H1 (cell line): ENCODE measurements around the gene VPS13D. TPM values are rescaled to one million over a fixed set of nuclear protein-coding genes. Genes with fewer than 3 reads are reported as not detected.

ENCODE experiments used
- CTCF ChIA-PET: fragments of 300-600 bp; sonication (Branson Sonifier 250); formaldehyde crosslinking; loops from one replicate; lab custom pipeline; 2021; ENCODE audit not compliant: partially characterized antibody; lab: Charles Lee
- POLR2A ChIA-PET: fragments of 300-600 bp; sonication (Branson Sonifier 250); formaldehyde crosslinking; loops from one replicate; lab custom pipeline; 2021; ENCODE audit warnings: inconsistent platforms; ENCODE audit not compliant: partially characterized antibody; lab: Charles Lee
- DNase-seq, 2 experiments: peaks; one replicate each; pipeline versions ENCODE4 v3.0.0 to v3.0.0-alpha.2; 2010 to 2022; ENCODE audit warnings: low spot score in 2 of 2, low read depth in 1 of 2, mixed read lengths in 1 of 2
- FAIRE-seq: peaks from 2 replicates; lab custom pipeline; 2011; peaks lifted over from hg19 to GRCh38; lab: Jason Lieb, UNC
- H2AFZ ChIP-seq: 2 replicates; pipeline ENCODE4 v1.8.1; 2012; ENCODE audit warnings: low read length, inconsistent platforms
- H2AK5ac ChIP-seq: 2 replicates; pipeline ENCODE4 v1.6.1; 2013; ENCODE audit warnings: low read depth, low read length
- H2BK120ac ChIP-seq: replicated peaks from 2 replicates; pipeline ENCODE3; 2013; ENCODE audit warnings: low read depth, low read length, inconsistent platforms
- H2BK12ac ChIP-seq: 2 replicates; pipeline ENCODE4 v1.6.1; 2013; ENCODE audit warnings: low read depth, low read length
- H2BK15ac ChIP-seq: 2 replicates; pipeline ENCODE4 v1.6.1; 2013; ENCODE audit warnings: low read length
- H2BK20ac ChIP-seq: 2 replicates; pipeline ENCODE4 v1.6.1; 2013; ENCODE audit warnings: low read length
- H2BK5ac ChIP-seq: 2 replicates; pipeline ENCODE4 v1.6.1; 2013; ENCODE audit warnings: low read depth, low read length
- H3K14ac ChIP-seq: 2 replicates; pipeline ENCODE4 v1.6.1; 2013; ENCODE audit warnings: inconsistent platforms; ENCODE audit not compliant: insufficient read length
- H3K18ac ChIP-seq: 2 replicates; pipeline ENCODE4 v1.6.1; 2013; ENCODE audit warnings: low read length; ENCODE audit errors: extremely low read depth
- H3K23ac ChIP-seq: 2 replicates; pipeline ENCODE4 v1.6.1; 2013; ENCODE audit warnings: inconsistent platforms; ENCODE audit not compliant: insufficient read length
- H3K23me2 ChIP-seq: 2 replicates; pipeline ENCODE4 v1.6.1; 2013; ENCODE audit warnings: low read depth, low read length
- H3K27ac ChIP-seq: 2 replicates; pipeline ENCODE4 v1.6.1; 2011; ENCODE audit warnings: low read depth, low read length, inconsistent platforms
- H3K27me3 ChIP-seq, 4 experiments: replicated peaks in 1 of 4; 1 replicate in 1 of 4; 2 replicates in 3 of 4; pipeline versions ENCODE4 v1.6.1 to v1.8.1; 2011 to 2013; ENCODE audit warnings: low read length in 3 of 4, mild to moderate bottlenecking in 3 of 4, inconsistent platforms in 2 of 4, mixed read lengths in 2 of 4, moderate library complexity in 1 of 4; ENCODE audit not compliant: control insufficient read depth in 3 of 4, insufficient read depth in 3 of 4; ENCODE audit errors: extremely low read depth in 1 of 4
- H3K36me3 ChIP-seq, 4 experiments: 2 replicates each; pipeline versions ENCODE4 v1.6.1 to v1.8.1; 2011 to 2013; ENCODE audit warnings: mild to moderate bottlenecking in 4 of 4, low read length in 3 of 4, moderate library complexity in 2 of 4, control low read depth in 1 of 4, inconsistent platforms in 1 of 4; ENCODE audit not compliant: insufficient read depth in 4 of 4, control insufficient read depth in 2 of 4
- H3K4ac ChIP-seq: replicated peaks from 2 replicates; pipeline ENCODE3; 2013; ENCODE audit warnings: low read length, low read depth, mixed read lengths, inconsistent platforms; ENCODE audit not compliant: insufficient read length
- H3K4me1 ChIP-seq, 4 experiments: replicated peaks in 1 of 4; 1 replicate in 1 of 4; 2 replicates in 3 of 4; pipeline versions ENCODE4 v1.6.1 to v1.8.1; 2011 to 2013; ENCODE audit warnings: low read length in 3 of 4, inconsistent platforms in 2 of 4, mixed read lengths in 1 of 4; ENCODE audit not compliant: insufficient read depth in 4 of 4, control insufficient read depth in 3 of 4
- H3K4me2 ChIP-seq, 2 experiments: 2 replicates each; pipeline versions ENCODE4 v1.6.1 to v1.8.1; 2011 to 2013; ENCODE audit warnings: low read depth in 2 of 2, low read length in 2 of 2, control low read depth in 1 of 2, inconsistent platforms in 1 of 2, mild to moderate bottlenecking in 1 of 2; ENCODE audit not compliant: insufficient read depth in 1 of 2
- H3K4me3 ChIP-seq, 4 experiments: fragments of 200-600, 300-600 bp in 1 of 4; sonication (generic), shearing (Covaris generic), sonication (Bioruptor Twin) in 1 of 4; 2 replicates each; pipeline versions ENCODE4 v1.5.1 to v1.8.1; 2011 to 2016; ENCODE audit warnings: low read length in 4 of 4, low read depth in 3 of 4, control low read depth in 2 of 4, inconsistent platforms in 2 of 4, mild to moderate bottlenecking in 2 of 4, mixed read lengths in 1 of 4, moderate library complexity in 1 of 4; ENCODE audit not compliant: insufficient read depth in 2 of 4; ENCODE audit errors: extremely low read depth in 1 of 4
- H3K56ac ChIP-seq: replicated peaks from 2 replicates; pipeline ENCODE3; 2013; ENCODE audit warnings: low read depth, mild to moderate bottlenecking, mixed read lengths, low read length, inconsistent platforms; ENCODE audit not compliant: insufficient read length
- H3K79me1 ChIP-seq: 2 replicates; pipeline ENCODE4 v1.6.1; 2013; ENCODE audit warnings: low read depth, low read length, control low read depth
- H3K79me2 ChIP-seq, 2 experiments: 2 replicates each; pipeline versions ENCODE4 v1.6.1 to v1.8.1; 2012 to 2013; ENCODE audit warnings: low read length in 2 of 2, mild to moderate bottlenecking in 2 of 2, inconsistent platforms in 1 of 2; ENCODE audit not compliant: insufficient read depth in 2 of 2, control insufficient read depth in 1 of 2
- H3K9ac ChIP-seq, 4 experiments: replicated peaks in 1 of 4; 1 replicate in 1 of 4; 2 replicates in 3 of 4; pipeline versions ENCODE4 v1.6.1 to v1.8.1; 2011 to 2013; ENCODE audit warnings: low read depth in 3 of 4, low read length in 3 of 4, control low read depth in 2 of 4, mild to moderate bottlenecking in 2 of 4, moderate library complexity in 2 of 4, inconsistent platforms in 1 of 4; ENCODE audit errors: extremely low read depth in 1 of 4
- H3K9me3 ChIP-seq, 2 experiments: 2 replicates each; pipeline versions ENCODE4 v1.6.1 to v1.8.1; 2012 to 2013; ENCODE audit warnings: mild to moderate bottlenecking in 2 of 2, moderate library complexity in 2 of 2, control low read depth in 1 of 2, inconsistent platforms in 1 of 2, low read depth in 1 of 2, low read length in 1 of 2, mixed read lengths in 1 of 2; ENCODE audit not compliant: insufficient read depth in 2 of 2
- H4K20me1 ChIP-seq, 2 experiments: replicated peaks in 1 of 2; 2 replicates each; pipeline versions ENCODE3 to v1.8.1; 2011 to 2013; ENCODE audit warnings: inconsistent platforms in 2 of 2, low read length in 2 of 2, mild to moderate bottlenecking in 1 of 2; ENCODE audit not compliant: insufficient read depth in 2 of 2, control insufficient read depth in 1 of 2
- H4K5ac ChIP-seq: 2 replicates; pipeline ENCODE4 v1.6.1; 2013; ENCODE audit warnings: low read length, low read depth, mixed read lengths, inconsistent platforms; ENCODE audit not compliant: insufficient read length
- H4K8ac ChIP-seq: 2 replicates; pipeline ENCODE4 v1.8.0; 2013; ENCODE audit warnings: mild to moderate bottlenecking, moderate library complexity, low read length, inconsistent platforms; ENCODE audit not compliant: insufficient read depth; ENCODE audit errors: extremely low read depth
- H4K91ac ChIP-seq: replicated peaks from 2 replicates; pipeline ENCODE3; 2013; ENCODE audit warnings: low read length, mixed read lengths, inconsistent platforms; ENCODE audit not compliant: insufficient read length
- CBX5 ChIP-seq: fragments of 300-800, 300-1000 bp; sonication (generic); IDR thresholded peaks from 2 replicates; pipeline ENCODE4 v1.7.1; 2016; ENCODE audit warnings: antibody characterized with exemption, low read length, low read depth
- CTBP2 ChIP-seq: IDR thresholded peaks from 2 replicates; pipeline ENCODE4 v1.7.0; 2011; ENCODE audit warnings: borderline replicate concordance, mild to moderate bottlenecking, moderate library complexity, mixed read lengths, low read length; ENCODE audit not compliant: insufficient read depth, insufficient read length
- EZH2 ChIP-seq: fragments of 200-600 bp; sonication (generic); IDR thresholded peaks from 2 replicates; pipeline ENCODE4 v1.7.1; 2012; ENCODE audit warnings: low read depth, mild to moderate bottlenecking, moderate library complexity, low read length, inconsistent platforms; ENCODE audit not compliant: severe bottlenecking
- KDM1A ChIP-seq: fragments of 200-600, 300-600 bp; sonication (generic); IDR thresholded peaks from 2 replicates; pipeline ENCODE4 v1.7.1; 2016; ENCODE audit warnings: mild to moderate bottlenecking, low read length, borderline replicate concordance
- POU5F1 ChIP-seq: IDR thresholded peaks from 2 replicates; pipeline ENCODE4 v1.6.1; 2011; ENCODE audit warnings: low read depth, mild to moderate bottlenecking, low read length, moderate library complexity
- SRF ChIP-seq: IDR thresholded peaks from 2 replicates; pipeline ENCODE4 v1.6.1; 2011; ENCODE audit warnings: mild to moderate bottlenecking, low read depth, low read length, moderate library complexity
- YY1 ChIP-seq: IDR thresholded peaks from 2 replicates; pipeline ENCODE4 v1.6.1; 2011; ENCODE audit warnings: low read depth, mild to moderate bottlenecking, low read length
- ZNF274 ChIP-seq: IDR thresholded peaks from 2 replicates; pipeline ENCODE4 v1.7.0; 2012; ENCODE audit warnings: low read length, borderline replicate concordance; ENCODE audit errors: extremely low read depth
- WGBS, 2 experiments: shearing (Covaris generic) in 1 of 2; methylation state at CpG; one replicate each; pipeline versions ENCODE4 v1.1.6 to v1.1.7; 2013 to 2015; ENCODE audit warnings: low lambda C conversion rate in 2 of 2, mixed read lengths in 2 of 2, inconsistent platforms in 1 of 2, low coverage in 1 of 2, missing lambda C conversion rate in 1 of 2; ENCODE audit not compliant: insufficient replicate concordance in 2 of 2, insufficient coverage in 1 of 2, insufficient read length in 1 of 2; ENCODE audit errors: extremely low coverage in 1 of 2, missing lambda C conversion rate in 1 of 2; 5-methylcytosine and 5-hydroxymethylcytosine counted together
- polyA plus RNA-seq, 7 experiments: library from polyadenylated mRNA; depleted of rRNA in 3 of 7; stranded (reverse) in 5 of 7; unstranded in 2 of 7; fragments of >200 nt in 5 of 7; fragments of 200-250 nt in 2 of 7; gene quantifications; 1 replicate in 5 of 7; 2 replicates in 1 of 7; 4 replicates in 1 of 7; pipeline versions ENCODE4 v1.2.1 to v1.2.3, GENCODE V29; 2011 to 2013; ENCODE audit warnings: missing spikeins in 2 of 7, mixed read lengths in 2 of 7
- total RNA-seq: library from RNA; stranded (reverse); fragmentation: NEBNext Ultra II Directional; extraction: Animal tissue kit (Norgen Biotek cat#: 25700); gene quantifications from 2 replicates; pipeline ENCODE4 v1.2.1, GENCODE V29; 2021

VPS13D gene
- total and polyA plus RNA-seq, 2 of the 8 experiments (the other 6 are each of a cell fraction or from before 2014, with no cell fraction given) = 10.9 to 31.2 TPM

- Histone ChIP-seq H4K20me1 (no peaks in the 10 kb centered on the region), H4K5ac (no peak overlapping the region), H3K27ac (no peak overlapping the region), H3K27me3 (no peaks in the 10 kb centered on the region), H3K4me2 (no peak overlapping the region), H3K23me2 (no peaks in the 10 kb centered on the region), H3K4ac (no peak overlapping the region), H3K79me1 (no peaks in the 10 kb centered on the region), H3K23ac (no peak overlapping the region), H3K56ac (no peak overlapping the region), H2BK20ac (no peak overlapping the region), H3K18ac (no peak overlapping the region), H4K91ac (no peak overlapping the region), H2BK5ac (no peak overlapping the region), H3K79me2 (no peaks in the 10 kb centered on the region), H3K4me3 (no peak overlapping the region), H2BK120ac (no peak overlapping the region), H2AK5ac (no peak overlapping the region), H3K14ac (no peak overlapping the region), H2BK12ac (no peak overlapping the region), H3K4me1 (peaks cover 0 to 4% (median 2%) of the 10 kb centered on the region in 4 experiments; a peak in 3 of 7 replicates), H2BK15ac (no peak overlapping the region), H3K9ac (no peak overlapping the region), H4K8ac (no peak overlapping the region; the same call in 1 of the 2 replicates), H2AFZ (no peak overlapping the region), H3K36me3 (no peaks in the 10 kb centered on the region), H3K9me3 (no peaks in the 10 kb centered on the region)
- ChIA-PET CTCF (interaction anchor here (0.6 to 1.6 kb wide), 3 partner anchors 10 to 1102 kb away, joined by 3 to 4 read pairs (median 3); no protein-coding TSS in a partner anchor), POLR2A (no interaction called here)
- 90% methylated on average over 11 of the region's 11 CpGs; no CpG with 5 or more reads in 1 of the 2 experiments for WGBS, 2 experiments
- no peak for TF ChIP-seq KDM1A
- TF ChIP-seq SRF = no peak
- TF ChIP-seq YY1 = no peak
- TF ChIP-seq EZH2 = no peak
- no peak for TF ChIP-seq CTBP2
- TF ChIP-seq POU5F1 = no peak
- no peak for TF ChIP-seq ZNF274
- TF ChIP-seq CBX5 = no peak
- FAIRE-seq = no peak
- no peak for DNase-seq
Measured at GRCh38 chr1:12502336-12503109, 272.7 kb downstream of the VPS13D start.
